Hindlimb muscle (tissue), 1 donor: ENCODE measurements around the gene MYT1. TPM values are rescaled to one million over a fixed set of nuclear protein-coding genes. Genes with fewer than 3 reads are reported as not detected.
"Not testable (repeated sequence)": the region's sequence is repeated elsewhere in the genome, so short reads cannot be mapped to it uniquely, and the experiment has no call there.

Experiments used
- DNase-seq: peaks from one replicate; pipeline ENCODE4 v3.0.0-alpha.2; 2013
- polyA plus RNA-seq: library from polyadenylated mRNA; unstranded; fragments of 120-200 nt; gene quantifications from one replicate; pipeline ENCODE4 v1.2.1, GENCODE V29; 2013; ENCODE audit not compliant: insufficient read length

The MYT1 gene
- polyA plus RNA-seq, 1 donor: 0.05 TPM

GRCh38 chr20:64234921-64235565 lies 70.8 kb downstream of the MYT1 start:
- not testable (repeated sequence) for DNase-seq

GRCh38 chr20:64236137-64237088 lies 72.2 kb downstream of the MYT1 start:
- no peak for DNase-seq

GRCh38 chr20:64237316-64237715 lies 73.1 kb downstream of the MYT1 start:
- no peak for DNase-seq

- DNase-seq: no peak
Measured at GRCh38 chr20:64238115-64238825, 74.0 kb downstream of the MYT1 start.

- DNase-seq: no peak
Measured at GRCh38 chr20:64238851-64239387, 74.7 kb downstream of the MYT1 start.

- no peak for DNase-seq
Measured at GRCh38 chr20:64239449-64240242, 75.4 kb downstream of the MYT1 start.

- DNase-seq: no peak
Measured at GRCh38 chr20:64240243-64241015, 76.2 kb downstream of the MYT1 start.

- no peak for DNase-seq
Measured at GRCh38 chr20:64241061-64241460, 76.8 kb downstream of the MYT1 start.

GRCh38 chr20:64242003-64242796 lies 77.9 kb downstream of the MYT1 start:
- DNase-seq: no peak

- no peak for DNase-seq
Measured at GRCh38 chr20:64242797-64243475, 78.7 kb downstream of the MYT1 start.

GRCh38 chr20:64244281-64244805 lies 80.1 kb downstream of the MYT1 start:
- DNase-seq: no peak

- no peak for DNase-seq
Measured at GRCh38 chr20:64244870-64245603, 80.8 kb downstream of the MYT1 start.

- no peak for DNase-seq
Measured at GRCh38 chr20:64245746-64246595, 81.7 kb downstream of the MYT1 start.

- DNase-seq: no peak
Measured at GRCh38 chr20:64246616-64247306, 82.5 kb downstream of the MYT1 start.

GRCh38 chr20:64247307-64247618 lies 83.0 kb downstream of the MYT1 start:
- no peak for DNase-seq

- no peak for DNase-seq
Measured at GRCh38 chr20:64247970-64248841, 84.0 kb downstream of the MYT1 start.
